ENCODE results near the gene NARS2.
"Not testable (repeated sequence)": the region's sequence is repeated elsewhere in the genome, so short reads cannot be mapped to it uniquely, and the experiment has no call there.

NARS2 gene

GRCh38 chr11:78574386-78575381 is at the start of gene NARS2:
TSS of gene NARS2 (minus strand) at chr11:78574864. CDS start at chr11:78574488, 376 bp downstream.
- DNase-seq, result peak; percentile 91

GRCh38 chr11:78622666-78623065 is 48.0 kb upstream of the NARS2 start:
- DNase-seq, result no peak

- DNase-seq, result no peak
Observed at GRCh38 chr11:78620159-78620558, 45.5 kb upstream of the NARS2 start.

GRCh38 chr11:78615724-78616123 is 41.1 kb upstream of the NARS2 start:
- no peak for DNase-seq

GRCh38 chr11:78613378-78613813 is 38.7 kb upstream of the NARS2 start:
- DNase-seq, result no peak

- no peak for DNase-seq
Observed at GRCh38 chr11:78612721-78613377, 38.2 kb upstream of the NARS2 start.

- DNase-seq, result not testable (repeated sequence)
Observed at GRCh38 chr11:78609321-78609720, 34.7 kb upstream of the NARS2 start.

- DNase-seq, result no peak
Observed at GRCh38 chr11:78607696-78608095, 33.0 kb upstream of the NARS2 start.

- DNase-seq, result no peak
Observed at GRCh38 chr11:78606667-78607066, 32.0 kb upstream of the NARS2 start.

GRCh38 chr11:78605296-78605695 is 30.6 kb upstream of the NARS2 start:
- DNase-seq, result no peak

GRCh38 chr11:78603792-78604191 is 29.1 kb upstream of the NARS2 start:
- no peak for DNase-seq

GRCh38 chr11:78602771-78603170 is 28.1 kb upstream of the NARS2 start:
- not testable (repeated sequence) for DNase-seq

- DNase-seq, result not testable (repeated sequence)
Observed at GRCh38 chr11:78601066-78601465, 26.4 kb upstream of the NARS2 start.

GRCh38 chr11:78597579-78597978 is 22.9 kb upstream of the NARS2 start:
- DNase-seq, result not testable (repeated sequence)

- no peak for DNase-seq
Observed at GRCh38 chr11:78595436-78596130, 20.9 kb upstream of the NARS2 start.

GRCh38 chr11:78594814-78595213 is 20.1 kb upstream of the NARS2 start:
- DNase-seq, result no peak

GRCh38 chr11:78588517-78588916 is 13.9 kb upstream of the NARS2 start:
- DNase-seq, result no peak

- DNase-seq, result no peak
Observed at GRCh38 chr11:78587446-78587845, 12.8 kb upstream of the NARS2 start.

GRCh38 chr11:78586452-78587046 is 11.9 kb upstream of the NARS2 start:
- no peak for DNase-seq

- no peak for DNase-seq
Observed at GRCh38 chr11:78583889-78584288, 9.2 kb upstream of the NARS2 start.

GRCh38 chr11:78577495-78577894 is 2.8 kb upstream of the NARS2 start:
- no peak for DNase-seq

- DNase-seq, result peak; percentile 15
Observed at GRCh38 chr11:78576549-78577097, 2.0 kb upstream of the NARS2 start.

GRCh38 chr11:78575478-78575877 is 814 bp upstream of the NARS2 start:
- DNase-seq, result no peak
